Fibroblast of villous mesenchyme (primary cell): ENCODE data around the gene ZNF248. TPM values are rescaled to one million over a fixed set of nuclear protein-coding genes. Genes with fewer than 3 reads are reported as not detected.

Experiments
- DNase-seq: peaks from one replicate; pipeline ENCODE4 v3.0.0-alpha.2; 2010; ENCODE audit warnings: low read depth
- H3K4me3 ChIP-seq: 2 replicates; pipeline ENCODE4 v1.5.1; 2011; ENCODE audit warnings: low read depth, mild to moderate bottlenecking, low read length
- total RNA-seq: library from RNA; depleted of rRNA; stranded (reverse); fragments of >200 nt; gene quantifications from 2 replicates; pipeline ENCODE4 v1.2.3, GENCODE V29; 2012
- TF ChIP-seq, protein P1 (sequence below): IDR thresholded peaks from 2 replicates; pipeline ENCODE4 v1.5.1; 2012; ENCODE audit warnings: low read depth, mild to moderate bottlenecking, low read length; ENCODE audit not compliant: insufficient read depth

Gene ZNF248
- total RNA-seq, 1 donor, result 12.5 TPM

DNA sequence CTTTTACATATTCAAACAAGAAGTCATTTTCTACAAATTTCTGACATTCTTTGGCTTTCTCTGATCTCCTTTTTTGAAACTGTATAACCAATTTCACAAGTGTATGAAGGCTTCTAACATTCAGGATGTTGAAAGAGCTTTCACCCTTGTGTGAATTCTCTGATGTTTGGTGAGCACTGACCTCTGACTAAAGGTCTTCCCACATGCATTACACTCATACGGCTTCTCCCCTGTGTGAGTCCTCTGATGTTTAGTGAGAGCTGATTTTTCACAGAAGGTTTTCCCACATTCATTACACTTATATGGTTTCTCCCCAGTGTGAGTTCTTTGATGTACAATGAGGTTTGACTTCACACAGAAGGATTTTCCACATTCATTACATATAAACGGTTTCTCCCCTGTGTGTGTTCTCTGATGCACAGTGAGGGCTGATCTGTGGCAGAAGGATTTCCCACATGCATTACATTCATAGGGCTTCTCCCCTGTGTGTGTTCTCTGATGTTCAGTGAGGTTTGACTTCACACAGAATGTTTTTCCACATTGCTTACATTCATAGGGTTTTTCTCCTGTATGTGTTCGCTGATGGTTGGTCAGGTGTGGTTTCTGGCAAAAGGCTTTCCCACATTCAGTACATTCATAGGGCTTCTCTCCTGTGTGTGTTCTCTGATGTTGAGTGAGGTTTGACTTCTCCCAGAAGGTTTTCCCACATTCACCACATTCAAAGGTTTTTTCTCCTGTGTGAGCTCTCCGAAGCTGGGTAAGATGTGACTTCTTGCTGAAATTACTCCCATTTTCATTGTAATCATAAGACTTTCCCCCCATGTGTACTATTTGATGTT lies 25.7 kb downstream of the ZNF248 start:
- no peak for DNase-seq
- TF ChIP-seq, protein P1, sequence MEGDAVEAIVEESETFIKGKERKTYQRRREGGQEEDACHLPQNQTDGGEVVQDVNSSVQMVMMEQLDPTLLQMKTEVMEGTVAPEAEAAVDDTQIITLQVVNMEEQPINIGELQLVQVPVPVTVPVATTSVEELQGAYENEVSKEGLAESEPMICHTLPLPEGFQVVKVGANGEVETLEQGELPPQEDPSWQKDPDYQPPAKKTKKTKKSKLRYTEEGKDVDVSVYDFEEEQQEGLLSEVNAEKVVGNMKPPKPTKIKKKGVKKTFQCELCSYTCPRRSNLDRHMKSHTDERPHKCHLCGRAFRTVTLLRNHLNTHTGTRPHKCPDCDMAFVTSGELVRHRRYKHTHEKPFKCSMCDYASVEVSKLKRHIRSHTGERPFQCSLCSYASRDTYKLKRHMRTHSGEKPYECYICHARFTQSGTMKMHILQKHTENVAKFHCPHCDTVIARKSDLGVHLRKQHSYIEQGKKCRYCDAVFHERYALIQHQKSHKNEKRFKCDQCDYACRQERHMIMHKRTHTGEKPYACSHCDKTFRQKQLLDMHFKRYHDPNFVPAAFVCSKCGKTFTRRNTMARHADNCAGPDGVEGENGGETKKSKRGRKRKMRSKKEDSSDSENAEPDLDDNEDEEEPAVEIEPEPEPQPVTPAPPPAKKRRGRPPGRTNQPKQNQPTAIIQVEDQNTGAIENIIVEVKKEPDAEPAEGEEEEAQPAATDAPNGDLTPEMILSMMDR, result no peak
- H3K4me3 ChIP-seq, result no peak overlapping the region

DNA sequence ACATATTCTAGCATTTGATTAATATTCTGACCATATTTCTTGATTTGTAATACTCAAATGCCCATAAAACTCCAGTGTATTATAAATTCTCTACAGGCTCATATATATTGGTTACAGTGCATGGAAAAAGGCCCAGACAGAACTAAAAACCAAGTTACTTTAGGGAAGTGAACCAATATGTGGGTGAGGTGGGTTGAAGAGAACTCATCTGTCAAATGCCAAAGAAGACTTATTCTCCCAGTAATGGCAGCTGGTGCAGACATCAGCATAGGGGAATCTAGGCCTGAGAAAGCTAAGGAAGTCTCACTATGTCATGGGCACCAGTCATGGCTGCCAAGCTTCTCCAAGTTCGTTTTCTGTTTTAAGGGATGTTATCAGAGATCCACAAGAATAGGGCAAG lies 30.6 kb downstream of the ZNF248 start:
- no peak for DNase-seq
- TF ChIP-seq, protein P1, result no peak
- H3K4me3 ChIP-seq, result no peak overlapping the region

DNA sequence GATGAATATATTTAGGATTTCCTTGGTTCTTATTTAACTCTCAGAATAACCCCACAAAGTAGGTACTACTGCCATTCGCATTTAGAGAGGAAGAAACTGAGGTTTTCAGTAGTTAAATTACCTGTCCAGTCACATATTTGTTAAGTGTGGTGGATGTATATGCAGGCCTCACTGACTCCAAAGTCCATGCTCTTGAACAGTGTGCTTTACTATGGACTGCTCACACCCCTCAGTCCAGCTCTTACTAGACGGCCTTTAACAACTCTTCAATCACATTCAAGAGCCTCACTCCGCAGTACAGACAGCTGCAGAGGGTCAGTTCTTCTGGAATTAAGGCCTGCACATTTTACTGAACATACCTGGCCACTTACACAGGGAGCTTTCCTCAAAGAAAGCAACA lies 36.2 kb downstream of the ZNF248 start:
- TF ChIP-seq, protein P1, result no peak
- no peak for DNase-seq

DNA sequence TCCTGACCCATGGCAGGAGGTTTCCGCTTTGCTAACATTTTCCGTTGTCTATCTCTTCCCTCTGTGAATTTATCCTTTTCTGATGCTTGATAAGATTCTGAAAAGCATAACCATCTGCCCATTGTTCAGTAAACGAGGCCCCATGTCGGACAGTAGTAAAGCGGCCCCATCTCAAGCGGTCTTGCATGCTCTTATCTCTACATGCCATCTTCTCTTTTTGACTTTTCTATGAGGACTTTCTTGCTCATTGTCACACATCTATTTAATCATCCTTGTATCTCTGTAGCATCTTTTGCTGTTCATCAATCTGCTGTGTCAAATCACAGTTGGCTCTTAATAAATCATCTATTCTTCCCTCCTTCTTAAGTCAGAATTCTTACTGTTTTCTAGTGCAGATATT lies 37.6 kb downstream of the ZNF248 start:
- no peak for DNase-seq
- TF ChIP-seq, protein P1, result no peak
- H3K4me3 ChIP-seq, result no peak overlapping the region

More for the DNA sequence above, 36.2 kb downstream of the ZNF248 start:
- no peak overlapping the region for H3K4me3 ChIP-seq

DNA sequence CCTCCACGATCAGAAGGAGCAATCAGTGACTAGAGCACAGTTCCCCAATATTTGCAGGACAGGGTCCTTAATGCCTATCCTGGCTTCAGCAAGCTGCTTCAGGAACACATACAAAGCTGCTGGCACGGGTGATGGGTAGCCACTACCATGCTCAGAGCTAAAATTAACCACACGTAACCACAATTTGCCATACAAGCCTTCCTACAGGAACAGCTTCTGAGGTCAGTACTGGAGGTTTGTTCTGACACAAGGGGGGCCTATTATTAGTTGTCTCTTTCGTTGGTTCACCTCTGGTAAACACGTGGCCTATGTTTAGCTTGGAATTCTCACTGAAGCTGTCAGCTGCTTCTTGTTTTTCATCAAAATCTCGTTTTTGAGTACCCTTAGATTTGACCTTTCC lies 41.1 kb downstream of the ZNF248 start:
- TF ChIP-seq, protein P1, result no peak
- no peak for DNase-seq
- no peak overlapping the region for H3K4me3 ChIP-seq

DNA sequence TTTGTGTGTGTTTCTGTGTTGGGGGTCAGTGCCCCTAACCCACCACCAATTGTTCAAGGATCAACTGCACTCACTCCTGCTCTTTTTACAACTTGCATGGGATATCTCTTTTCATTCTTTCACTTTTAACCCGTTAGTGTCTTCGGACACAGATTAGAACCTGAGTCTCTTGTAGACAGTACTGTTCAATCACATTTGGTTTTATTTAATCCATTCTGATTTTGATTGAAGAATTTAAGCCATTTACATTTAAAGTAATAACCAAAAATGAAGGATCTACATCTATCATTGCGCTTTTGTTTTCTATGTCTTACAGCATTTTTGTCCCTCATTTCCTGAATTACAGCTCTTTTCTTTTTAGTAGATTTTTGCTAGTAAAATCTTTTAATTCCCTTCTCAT lies 43.6 kb downstream of the ZNF248 start:
- TF ChIP-seq, protein P1, result no peak
- H3K4me3 ChIP-seq, result no peak overlapping the region
- DNase-seq, result no peak
